Pulmonary artery endothelial cell (primary cell): ENCODE results near the gene NCOR2. TPM values are rescaled to one million over a fixed set of nuclear protein-coding genes. Genes with fewer than 3 reads are reported as not detected.

ENCODE experiments used
- DNase-seq: peaks from one replicate; pipeline ENCODE4 v3.0.0-alpha.2; 2011; ENCODE audit warnings: low read depth, low spot score
- total RNA-seq: library from RNA; depleted of rRNA; stranded (reverse); fragments of >200 nt; gene quantifications from 2 replicates; pipeline ENCODE4 v1.2.3, GENCODE V29; 2014

The NCOR2 gene
- total RNA-seq, 1 donor from 2014 or later: 43.5 TPM

- no peak for DNase-seq
Measured at GRCh38 chr12:124527861-124528561, 39.4 kb downstream of the NCOR2 start.

GRCh38 chr12:124525927-124526692, 41.3 kb downstream of the NCOR2 start:
- no peak for DNase-seq

DNA sequence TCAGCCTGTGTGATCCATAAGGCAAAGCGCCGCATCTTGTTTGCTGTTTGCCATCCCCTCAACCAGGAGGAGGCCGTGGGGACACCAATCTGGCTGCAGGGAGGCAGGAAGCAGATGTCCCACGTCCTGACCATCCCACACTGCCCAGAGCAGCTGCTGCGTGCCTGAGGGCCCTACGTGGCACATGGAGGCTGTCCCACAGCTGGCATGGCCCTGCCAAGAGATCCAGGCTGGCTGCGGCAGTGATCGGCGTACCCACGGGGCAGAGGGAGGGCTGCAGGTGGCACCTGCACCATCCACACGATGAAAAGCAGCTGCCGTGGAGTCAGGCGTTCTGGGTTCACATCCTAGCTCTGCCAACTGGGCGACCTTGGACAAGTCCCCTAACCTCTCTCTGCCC, 42.0 kb downstream of the NCOR2 start:
- no peak for DNase-seq

DNA sequence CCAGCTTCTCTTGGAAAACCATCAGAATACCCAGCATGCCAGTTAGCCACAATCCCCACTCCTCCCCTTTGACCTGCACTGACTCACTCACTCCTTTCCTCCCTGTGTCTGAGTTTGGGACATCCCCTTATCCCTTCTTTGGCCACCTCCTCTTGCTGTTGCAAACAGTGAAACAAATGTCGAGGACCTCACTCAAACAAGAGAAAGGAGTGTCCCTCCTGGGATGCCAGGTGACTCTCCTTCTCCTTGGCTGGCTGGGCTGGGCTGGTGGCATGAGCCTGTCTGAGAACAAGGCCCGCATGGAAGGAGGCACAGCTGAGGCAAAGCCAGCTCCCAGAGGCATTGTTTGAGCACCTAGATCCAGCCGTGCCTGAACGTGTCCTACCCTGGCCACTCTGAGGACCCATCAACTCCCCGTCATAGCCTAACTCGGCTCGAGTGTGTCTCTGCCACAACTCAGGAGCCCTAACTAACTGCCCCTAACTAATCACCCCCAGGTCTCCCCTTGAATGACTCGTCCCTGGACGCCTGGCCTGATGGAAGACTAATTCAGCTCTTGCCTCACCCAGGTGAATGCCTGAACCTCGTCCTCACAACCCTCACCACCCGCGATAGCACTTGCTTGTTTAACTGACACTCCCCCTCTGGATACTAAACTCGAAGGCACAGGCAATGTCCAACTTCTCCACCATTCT, 43.0 kb downstream of the NCOR2 start:
- DNase-seq: no peak

- DNase-seq: no peak
Measured at GRCh38 chr12:124523071-124523470, 44.3 kb downstream of the NCOR2 start.

- DNase-seq: no peak
Measured at GRCh38 chr12:124520907-124521306, 46.5 kb downstream of the NCOR2 start.

- DNase-seq: no peak
Measured at GRCh38 chr12:124520265-124520701, 47.1 kb downstream of the NCOR2 start.

DNA sequence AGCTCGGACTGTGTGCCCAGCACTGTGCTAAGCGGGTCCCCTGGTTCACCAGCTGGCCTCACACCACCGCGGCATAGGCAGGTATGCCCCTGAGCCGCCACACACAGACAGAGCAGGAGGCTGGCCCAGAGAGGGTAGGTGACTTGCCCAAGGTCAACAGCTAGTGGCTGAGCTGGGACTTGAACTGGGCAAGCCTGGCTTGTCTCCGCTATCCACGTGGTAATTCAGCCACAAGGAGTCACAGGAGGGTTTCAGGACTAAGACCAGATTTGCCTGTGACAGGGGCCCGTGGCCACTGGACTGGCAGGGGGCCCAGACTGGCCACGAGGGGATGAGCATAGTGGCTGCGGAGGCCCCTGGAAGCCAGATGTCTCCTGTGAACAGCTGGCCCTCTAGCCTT, 47.7 kb downstream of the NCOR2 start:
- DNase-seq: no peak

- DNase-seq: peak; percentile 97
Measured at GRCh38 chr12:124518051-124518932, 49.1 kb downstream of the NCOR2 start.
